IMR-90 (cell line): Measurements from ENCODE around the gene MTM1. TPM values are rescaled to one million over a fixed set of nuclear protein-coding genes. Genes with fewer than 3 reads are reported as not detected.

Experiments
- ATAC-seq: fragments of 200-7000 bp; cut with Tn5 transposase; 2 replicates; pipeline ENCODE4 v1.9.1; 2020; ENCODE audit warnings: low read depth, mild to moderate bottlenecking, moderate library complexity
- BruUV-seq: library from RNA; stranded (reverse); fragments of 400-500 nt; replicated peaks from 2 replicates; lab custom pipeline; 2021; lab: Mats Ljungman, UMichigan
- CTCF ChIA-PET: fragments of 300-600 bp; formaldehyde crosslinking; extraction: SDS; loops from one replicate; lab custom pipeline; 2021; ENCODE audit warnings: antibody characterized with exemption; lab: Yijun Ruan, JAX
- POLR2A ChIA-PET: fragments of 300-600 bp; sonication (Branson Sonifier 250); formaldehyde crosslinking; loops from one replicate; lab custom pipeline; 2022; ENCODE audit warnings: antibody characterized with exemption; ENCODE audit not compliant: unreplicated experiment; lab: Charles Lee
- DNase-seq: peaks from one replicate; pipeline ENCODE4 v3.0.0; 2013
- H2AFZ ChIP-seq: replicated peaks from 2 replicates; pipeline ENCODE3; 2013; ENCODE audit warnings: low read length, mild to moderate bottlenecking; ENCODE audit not compliant: poor library complexity
- H2AK5ac ChIP-seq: 2 replicates; pipeline ENCODE4 v1.6.1; 2013; ENCODE audit warnings: low read depth, low read length, inconsistent platforms
- H2AK9ac ChIP-seq: replicated peaks from 2 replicates; pipeline ENCODE3; 2013; ENCODE audit warnings: mild to moderate bottlenecking, low read depth, low read length, moderate library complexity; ENCODE audit not compliant: poor library complexity
- H2BK120ac ChIP-seq: 2 replicates; pipeline ENCODE4 v1.6.1; 2013; ENCODE audit warnings: low read depth, low read length, inconsistent platforms
- H2BK15ac ChIP-seq: 3 replicates; pipeline ENCODE4 v1.6.1; 2013; ENCODE audit warnings: low read depth, low read length, inconsistent platforms
- H2BK20ac ChIP-seq: 2 replicates; pipeline ENCODE4 v1.6.1; 2013; ENCODE audit warnings: low read depth, mild to moderate bottlenecking, inconsistent platforms, low read length, moderate library complexity
- H2BK5ac ChIP-seq: 2 replicates; pipeline ENCODE4 v1.6.1; 2013; ENCODE audit warnings: mild to moderate bottlenecking, low read depth, low read length, inconsistent platforms; ENCODE audit not compliant: poor library complexity, severe bottlenecking
- H3K14ac ChIP-seq: replicated peaks from 2 replicates; pipeline ENCODE4 v1.6.1; 2013; ENCODE audit warnings: low read depth, low read length, inconsistent platforms
- H3K18ac ChIP-seq: 2 replicates; pipeline ENCODE4 v1.6.1; 2013; ENCODE audit warnings: low read depth, low read length, control low read depth
- H3K23ac ChIP-seq: 2 replicates; pipeline ENCODE4 v1.6.1; 2013; ENCODE audit warnings: low read depth, low read length, inconsistent platforms
- H3K27ac ChIP-seq: 2 replicates; pipeline ENCODE4 v1.5.1; 2013; ENCODE audit warnings: mild to moderate bottlenecking, control low read depth, low read length; ENCODE audit not compliant: insufficient read depth
- H3K27me3 ChIP-seq: 2 replicates; pipeline ENCODE4 v1.6.1; 2013; ENCODE audit warnings: low read length; ENCODE audit not compliant: control insufficient read depth, insufficient read depth
- H3K36me3 ChIP-seq: 2 replicates; pipeline ENCODE4 v1.6.1; 2013; ENCODE audit warnings: low read length, mixed read lengths; ENCODE audit not compliant: control insufficient read depth, insufficient read depth
- H3K4ac ChIP-seq: 2 replicates; pipeline ENCODE4 v1.6.1; 2013; ENCODE audit warnings: low read depth, low read length, inconsistent platforms
- H3K4me1 ChIP-seq: 2 replicates; pipeline ENCODE4 v1.6.1; 2013; ENCODE audit warnings: low read length, mixed read lengths; ENCODE audit not compliant: control insufficient read depth, insufficient read depth
- H3K4me2 ChIP-seq: 2 replicates; pipeline ENCODE4 v1.6.1; 2013; ENCODE audit warnings: low read depth, mild to moderate bottlenecking, control low read depth, low read length, moderate library complexity
- H3K4me3 ChIP-seq: 2 replicates; pipeline ENCODE4 v1.5.1; 2013; ENCODE audit warnings: low read depth, mild to moderate bottlenecking, control low read depth, low read length, moderate library complexity; ENCODE audit not compliant: insufficient read depth
- H3K56ac ChIP-seq: 2 replicates; pipeline ENCODE4 v1.6.1; 2013; ENCODE audit warnings: low read length, inconsistent platforms; ENCODE audit not compliant: insufficient read depth; ENCODE audit errors: extremely low read depth
- H3K79me1 ChIP-seq, 2 experiments: 2 replicates each; pipeline ENCODE4 v1.6.1; 2013; ENCODE audit warnings: low read length in 2 of 2, inconsistent platforms in 1 of 2, low read depth in 1 of 2
- H3K9ac ChIP-seq: 2 replicates; pipeline ENCODE4 v1.6.1; 2013; ENCODE audit warnings: low read depth, low read length, control low read depth
- H3K9me1 ChIP-seq: 2 replicates; pipeline ENCODE4 v1.6.1; 2013; ENCODE audit warnings: low read length, inconsistent platforms; ENCODE audit not compliant: insufficient read depth
- H3K9me3 ChIP-seq: 2 replicates; pipeline ENCODE4 v1.6.1; 2013; ENCODE audit warnings: low read length; ENCODE audit not compliant: control insufficient read depth, insufficient read depth
- H4K20me1 ChIP-seq: 2 replicates; pipeline ENCODE4 v1.6.1; 2013; ENCODE audit warnings: low read length, inconsistent platforms; ENCODE audit not compliant: insufficient read depth
- H4K5ac ChIP-seq: 2 replicates; pipeline ENCODE4 v1.6.1; 2013; ENCODE audit warnings: mild to moderate bottlenecking, low read depth, low read length, control low read depth
- H4K8ac ChIP-seq, 2 experiments: 2 replicates each; pipeline ENCODE4 v1.6.1; 2013; ENCODE audit warnings: low read depth in 2 of 2, low read length in 2 of 2, control low read depth in 1 of 2, inconsistent platforms in 1 of 2
- H4K91ac ChIP-seq: 2 replicates; pipeline ENCODE4 v1.6.1; 2013; ENCODE audit warnings: low read depth, low read length, inconsistent platforms; ENCODE audit not compliant: insufficient read depth
- BHLHE40 ChIP-seq: fragments of 150-350 bp; IDR thresholded peaks from 2 replicates; pipeline ENCODE4 v1.6.1; 2016; ENCODE audit warnings: mild to moderate bottlenecking, low read depth, low read length
- CEBPB ChIP-seq: IDR thresholded peaks from 2 replicates; pipeline ENCODE4 v1.6.1; 2012; ENCODE audit warnings: low read depth, low read length, improper control_type of control experiment
- CHD1 ChIP-seq: IDR thresholded peaks from 2 replicates; pipeline ENCODE4 v1.6.1; 2012; ENCODE audit warnings: low read depth, low read length, improper control_type of control experiment
- CTCF ChIP-seq: conservative IDR thresholded peaks from 2 replicates; pipeline ENCODE4 v1.5.1; 2012; ENCODE audit warnings: mild to moderate bottlenecking, low read depth, low read length, improper control_type of control experiment
- ELK1 ChIP-seq: fragments of 150-350 bp; IDR thresholded peaks from 2 replicates; pipeline ENCODE4 v1.6.1; 2016; ENCODE audit warnings: low read depth, mild to moderate bottlenecking, low read length, moderate library complexity, borderline replicate concordance
- FOS ChIP-seq: fragments of 150-350 bp; IDR thresholded peaks from 2 replicates; pipeline ENCODE4 v1.6.1; 2016; ENCODE audit warnings: low read depth, low read length
- MAFK ChIP-seq: IDR thresholded peaks from 2 replicates; pipeline ENCODE4 v1.6.1; 2012; ENCODE audit warnings: low read depth, low read length, improper control_type of control experiment
- MAZ ChIP-seq: IDR thresholded peaks from 2 replicates; pipeline ENCODE4 v1.6.1; 2012; ENCODE audit warnings: low read depth, mild to moderate bottlenecking, low read length, improper control_type of control experiment, moderate library complexity, borderline replicate concordance
- MXI1 ChIP-seq: IDR thresholded peaks from 2 replicates; pipeline ENCODE4 v1.6.1; 2012; ENCODE audit warnings: low read depth, mild to moderate bottlenecking, low read length, moderate library complexity, borderline replicate concordance
- NFE2L2 ChIP-seq: fragments of 150-350 bp; IDR thresholded peaks from 2 replicates; pipeline ENCODE4 v1.6.1; 2016; ENCODE audit warnings: low read depth, mild to moderate bottlenecking, low read length
- POLR2A ChIP-seq: IDR thresholded peaks from 2 replicates; pipeline ENCODE4 v1.6.1; 2012; ENCODE audit warnings: mild to moderate bottlenecking, low read depth, low read length
- RAD21 ChIP-seq: IDR thresholded peaks from 2 replicates; pipeline ENCODE4 v1.6.1; 2012; ENCODE audit warnings: low read length, improper control_type of control experiment
- RCOR1 ChIP-seq: IDR thresholded peaks from 2 replicates; pipeline ENCODE4 v1.6.1; 2012; ENCODE audit warnings: mild to moderate bottlenecking, low read length, improper control_type of control experiment; ENCODE audit not compliant: insufficient replicate concordance
- RFX5 ChIP-seq: IDR thresholded peaks from 2 replicates; pipeline ENCODE4 v1.8.0; 2012; ENCODE audit warnings: low read depth, mild to moderate bottlenecking, low read length, moderate library complexity
- SMC3 ChIP-seq: fragments of 150-350 bp; IDR thresholded peaks from 2 replicates; pipeline ENCODE4 v1.6.1; 2016; ENCODE audit warnings: low read depth, mild to moderate bottlenecking, antibody characterized with exemption, low read length, moderate library complexity
- USF2 ChIP-seq: fragments of 150-350 bp; IDR thresholded peaks from 2 replicates; pipeline ENCODE4 v1.6.1; 2017; ENCODE audit warnings: mild to moderate bottlenecking, antibody characterized with exemption, low read length, low read depth
- WGBS, 2 experiments: methylation state at CpG; one replicate each; pipeline versions ENCODE4 v1.1.5 to v1.1.7; 2013; ENCODE audit warnings: missing lambda C conversion rate in 2 of 2; ENCODE audit not compliant: insufficient read length in 1 of 2; ENCODE audit errors: extremely low coverage in 2 of 2; 5-methylcytosine and 5-hydroxymethylcytosine counted together
- dilution Hi-C: fragments of 300-500 bp; cut with HindIII; formaldehyde crosslinking; loops from one replicate; pipeline ENCODE4 v1.14.3; 2018; ENCODE audit warnings: low sequenced_read_pairs; ENCODE audit not compliant: unreplicated experiment
- in situ Hi-C: fragments of 300-500 bp; cut with MboI; formaldehyde crosslinking; loops from 3 replicates; pipeline ENCODE4 v1.14.3; 2019; ENCODE audit warnings: low sequenced_read_pairs, inconsistent platforms, mixed read lengths
- intact Hi-C: fragments of 100-400 bp; cut with micrococcal nuclease; formaldehyde crosslinking; loops from 2 replicates; pipeline ENCODE4 v1.10.0; 2022
- polyA plus RNA-seq, 3 experiments: library from polyadenylated mRNA; depleted of rRNA; stranded (reverse); fragments of >200 nt; gene quantifications; 2 replicates each; pipeline ENCODE4 v1.2.3, GENCODE V29; 2012; ENCODE audit warnings: low replicate concordance in 1 of 3
- total RNA-seq: library from RNA; depleted of rRNA; stranded (reverse); fragments of >200 nt; gene quantifications from 2 replicates; pipeline ENCODE4 v1.2.3, GENCODE V29; 2012

The MTM1 gene
- total and polyA plus RNA-seq, 2 of the 4 experiments (the other 2 are of a cell fraction): 3.8 to 5.6 TPM

GRCh38 chrX:150610446-150610845 is 42.0 kb downstream of the MTM1 start:
- dilution Hi-C loops: no loop called here
- H3K36me3 ChIP-seq: peaks cover 4% of the 10 kb centered on the region; the same call in 1 of the 2 replicates
- CTCF ChIA-PET: no interaction called here
- no peak overlapping the region for H2AFZ ChIP-seq
- H4K5ac ChIP-seq: no peak overlapping the region
- in situ Hi-C loops: no loop called here
- BruUV-seq: no TSS peak
- intact Hi-C loops: no loop called here
- H3K9me1 ChIP-seq: peaks cover 3% of the 10 kb centered on the region; the same call in 1 of the 2 replicates
- H2BK20ac ChIP-seq: no peak overlapping the region
- no peak overlapping the region for H4K91ac ChIP-seq
- no peak overlapping the region for H3K4me2 ChIP-seq
- DNase-seq: no peak
- no peak overlapping the region for H2AK5ac ChIP-seq
- no peak for TF ChIP-seq SMC3
- TF ChIP-seq CHD1: no peak
- TF ChIP-seq RAD21: no peak
- TF ChIP-seq MAZ: no peak
- no peak for TF ChIP-seq RCOR1
- no peak for TF ChIP-seq BHLHE40
- no peak for TF ChIP-seq MAFK
- TF ChIP-seq CEBPB: no peak
- no peak for TF ChIP-seq MXI1
- no peak for TF ChIP-seq FOS
- no peak for TF ChIP-seq ELK1
- no peak for TF ChIP-seq RFX5
- no peak for TF ChIP-seq USF2
- TF ChIP-seq CTCF: no peak
- TF ChIP-seq POLR2A: no peak
- no peak for TF ChIP-seq NFE2L2
- POLR2A ChIA-PET: no interaction called here
- no peak overlapping the region for H2BK120ac ChIP-seq
- no peak overlapping the region for H3K18ac ChIP-seq
- H2BK15ac ChIP-seq: no peak overlapping the region
- 67% methylated on average over 1 of the region's 2 CpGs; no CpG with 5 or more reads in 1 of the 2 experiments for WGBS, 2 experiments
- H3K9me3 ChIP-seq: no peaks in the 10 kb centered on the region
- H3K27me3 ChIP-seq: no peaks in the 10 kb centered on the region
- no peak overlapping the region for H3K56ac ChIP-seq
- no peak for ATAC-seq
- no peak overlapping the region for H2AK9ac ChIP-seq
- H3K4me1 ChIP-seq: no peaks in the 10 kb centered on the region
- H3K23ac ChIP-seq: no peak overlapping the region
- H3K9ac ChIP-seq: no peak overlapping the region
- no peaks in the 10 kb centered on the region for H4K20me1 ChIP-seq
- H2BK5ac ChIP-seq: no peak overlapping the region
- no peak overlapping the region for H3K27ac ChIP-seq
- H4K8ac ChIP-seq: no peak overlapping the region
- no peaks in the 10 kb centered on the region; a peak in 1 of 4 replicates for H3K79me1 ChIP-seq
- no peak overlapping the region for H3K14ac ChIP-seq
- no peak overlapping the region for H3K4ac ChIP-seq
- no peak overlapping the region for H3K4me3 ChIP-seq
